ENCODE measurements around the gene ASCL5. TPM values are rescaled to one million over a fixed set of nuclear protein-coding genes. Genes with fewer than 3 reads are reported as not detected.
A peak's percentile ranks its signal among the peaks of the same experiment; 100 is the strongest.

Gene ASCL5
- total RNA-seq, 1 donor from 2014 or later = not detected

DNA sequence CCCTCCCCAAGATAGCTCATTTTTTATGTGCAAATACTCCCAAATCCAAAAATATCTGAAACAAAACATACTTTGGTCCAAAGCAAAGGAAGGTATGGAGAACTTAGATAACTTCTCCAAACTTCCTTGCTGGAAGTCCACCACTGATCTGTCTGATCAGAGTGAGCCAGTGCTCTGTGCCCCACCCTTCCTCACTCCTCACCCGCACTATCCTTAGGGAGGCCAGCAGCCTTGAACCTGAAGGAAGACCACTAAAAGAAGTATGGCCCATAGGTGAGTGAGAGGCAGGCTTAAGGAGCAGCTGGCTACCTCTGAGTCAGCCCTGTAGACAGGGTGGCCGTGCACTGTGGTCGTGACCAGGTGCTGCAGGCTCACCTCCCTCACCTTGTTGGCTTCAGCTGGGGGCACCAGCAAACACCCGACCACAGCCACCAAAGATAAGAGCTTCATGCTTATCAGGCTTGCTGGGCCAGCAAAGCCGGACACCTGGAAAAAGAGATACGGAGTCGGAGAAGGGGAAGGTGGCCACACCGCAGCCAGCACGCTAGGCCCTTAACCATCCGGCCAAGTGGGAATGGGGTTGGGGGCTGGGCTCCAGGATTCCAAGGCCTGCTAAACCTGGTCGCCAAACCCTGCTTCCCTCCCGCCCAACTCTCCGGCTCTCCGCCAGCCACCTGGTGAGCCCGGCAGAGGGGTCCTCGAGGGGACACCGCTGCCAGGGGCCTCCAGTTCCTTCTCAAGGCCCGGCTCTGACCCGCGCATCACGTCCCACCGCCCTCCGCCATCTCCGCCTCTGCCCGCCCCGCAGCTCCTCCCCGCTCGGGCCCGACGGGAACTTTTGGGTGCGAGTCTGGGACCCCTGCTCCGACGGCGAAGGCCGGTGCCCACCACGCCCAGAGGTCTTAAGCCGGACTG, 26.7 kb upstream of the ASCL5 start:
- no peak for DNase-seq (ENCODE audit: low read depth in 2 of 2)

DNA sequence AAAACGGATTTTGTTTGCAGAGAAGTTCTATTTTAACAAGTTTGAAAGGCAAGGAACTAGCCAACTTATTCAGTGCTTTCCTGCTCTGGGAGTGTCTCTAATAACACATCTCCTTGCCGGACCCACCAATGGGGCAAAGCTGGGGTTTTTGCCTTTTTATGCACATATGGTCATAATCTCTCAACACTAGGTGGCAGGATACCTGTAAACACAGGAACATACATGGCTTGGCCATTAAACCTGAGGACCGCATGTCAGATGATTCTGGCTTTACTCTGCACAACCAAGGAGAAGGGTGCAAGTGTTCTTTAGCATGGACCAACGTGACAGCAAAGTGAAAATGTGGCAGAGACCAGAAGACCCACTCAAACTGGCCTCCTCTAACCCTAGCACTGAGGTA, 22.4 kb upstream of the ASCL5 start:
- DNase-seq (ENCODE audit: low read depth in 2 of 2) = peak in 1 of 2 donors; percentile 50

DNA sequence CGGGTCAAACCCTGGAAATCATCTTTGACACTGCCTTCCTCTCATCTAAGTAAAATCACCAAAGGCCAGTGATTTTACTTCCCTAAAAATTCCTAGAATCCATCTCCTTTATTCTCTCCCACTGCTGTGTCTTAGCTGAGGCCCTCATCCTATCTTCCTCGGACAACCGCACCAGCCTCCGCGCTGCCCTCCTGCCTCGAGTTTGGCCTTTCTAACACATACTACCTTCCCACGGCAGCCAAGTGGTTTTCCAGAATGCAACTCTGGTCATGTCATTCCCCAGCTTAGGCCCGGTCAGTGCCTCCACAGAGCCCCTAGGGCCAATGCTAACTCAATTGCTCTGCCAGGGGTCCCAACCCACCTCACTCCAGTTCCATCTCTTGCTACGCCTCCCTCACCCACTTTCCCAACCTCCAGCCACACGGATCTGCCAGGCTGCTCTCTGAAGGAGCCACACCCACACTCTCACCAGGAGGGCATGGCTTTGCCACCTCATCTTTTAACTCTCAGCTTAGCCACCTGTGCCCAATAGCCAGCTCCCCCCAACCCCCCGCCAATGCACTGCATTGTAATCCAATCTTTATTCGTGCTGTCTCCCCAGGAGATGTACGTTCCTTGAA, 20.5 kb upstream of the ASCL5 start:
- no peak for DNase-seq (ENCODE audit: low read depth in 2 of 2)

DNA sequence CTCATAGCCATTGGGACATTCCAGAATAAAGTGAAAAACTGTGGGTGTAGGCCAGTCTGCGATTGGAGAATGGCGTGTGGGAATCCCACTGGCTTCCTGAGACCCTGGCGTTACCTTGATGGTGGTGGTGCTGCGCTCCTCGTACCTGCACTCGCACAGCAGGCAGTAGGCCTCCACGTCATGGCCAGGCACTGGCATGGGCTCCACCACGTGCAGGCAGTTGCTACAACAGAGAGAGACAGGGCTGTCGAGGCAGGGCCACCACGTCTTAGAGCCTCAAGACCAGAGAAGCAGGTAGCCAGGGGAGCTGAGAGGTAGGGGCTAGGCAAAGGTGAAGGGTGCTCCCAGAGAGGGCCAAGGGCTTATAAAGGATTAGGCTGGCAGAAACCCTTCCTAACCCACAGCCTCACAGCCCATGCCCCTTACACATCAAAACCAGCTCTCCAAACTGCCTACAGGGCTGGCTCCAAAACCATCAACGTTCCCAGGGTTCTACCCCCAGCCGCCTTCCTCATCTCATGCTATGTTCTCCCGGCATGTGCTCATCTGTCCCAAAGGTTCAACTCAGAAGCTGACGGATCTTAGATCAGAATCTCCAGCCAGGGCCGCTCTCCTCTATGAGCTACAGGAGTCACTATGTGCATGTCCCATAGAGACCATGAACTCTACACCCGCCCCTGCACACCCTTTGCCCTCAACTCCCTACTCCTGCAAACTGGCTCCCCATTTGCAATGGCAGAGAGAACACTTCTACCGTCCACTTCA, 19.8 kb upstream of the ASCL5 start:
- no peak for DNase-seq (ENCODE audit: low read depth in 2 of 2)

DNA sequence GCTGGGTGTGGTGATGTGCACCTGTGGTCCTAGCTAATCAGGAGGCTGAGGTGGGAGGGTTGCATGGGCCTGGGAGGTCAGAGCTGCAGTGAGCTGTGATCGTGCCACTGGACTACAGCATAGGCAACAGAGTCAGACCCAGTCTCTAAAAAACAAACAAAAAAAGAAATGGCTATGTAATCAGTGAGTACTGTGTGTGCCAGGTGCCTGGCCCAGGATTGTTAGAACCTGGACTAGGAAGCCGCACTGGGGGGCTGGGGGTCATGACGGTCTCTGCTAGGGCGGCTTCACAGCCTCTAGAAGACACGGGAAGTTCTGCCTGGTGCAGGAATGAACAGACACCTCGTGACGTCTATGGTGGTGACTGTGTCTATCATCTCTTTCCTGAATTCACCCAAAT, 18.8 kb upstream of the ASCL5 start:
- no peak for DNase-seq (ENCODE audit: low read depth in 2 of 2)

- no peak for DNase-seq (ENCODE audit: low read depth in 2 of 2)
Measured at GRCh38 chr1:201145132-201145531, 18.1 kb upstream of the ASCL5 start.

GRCh38 chr1:201144701-201145100, 17.7 kb upstream of the ASCL5 start:
- DNase-seq (ENCODE audit: low read depth in 2 of 2) = no peak

DNA sequence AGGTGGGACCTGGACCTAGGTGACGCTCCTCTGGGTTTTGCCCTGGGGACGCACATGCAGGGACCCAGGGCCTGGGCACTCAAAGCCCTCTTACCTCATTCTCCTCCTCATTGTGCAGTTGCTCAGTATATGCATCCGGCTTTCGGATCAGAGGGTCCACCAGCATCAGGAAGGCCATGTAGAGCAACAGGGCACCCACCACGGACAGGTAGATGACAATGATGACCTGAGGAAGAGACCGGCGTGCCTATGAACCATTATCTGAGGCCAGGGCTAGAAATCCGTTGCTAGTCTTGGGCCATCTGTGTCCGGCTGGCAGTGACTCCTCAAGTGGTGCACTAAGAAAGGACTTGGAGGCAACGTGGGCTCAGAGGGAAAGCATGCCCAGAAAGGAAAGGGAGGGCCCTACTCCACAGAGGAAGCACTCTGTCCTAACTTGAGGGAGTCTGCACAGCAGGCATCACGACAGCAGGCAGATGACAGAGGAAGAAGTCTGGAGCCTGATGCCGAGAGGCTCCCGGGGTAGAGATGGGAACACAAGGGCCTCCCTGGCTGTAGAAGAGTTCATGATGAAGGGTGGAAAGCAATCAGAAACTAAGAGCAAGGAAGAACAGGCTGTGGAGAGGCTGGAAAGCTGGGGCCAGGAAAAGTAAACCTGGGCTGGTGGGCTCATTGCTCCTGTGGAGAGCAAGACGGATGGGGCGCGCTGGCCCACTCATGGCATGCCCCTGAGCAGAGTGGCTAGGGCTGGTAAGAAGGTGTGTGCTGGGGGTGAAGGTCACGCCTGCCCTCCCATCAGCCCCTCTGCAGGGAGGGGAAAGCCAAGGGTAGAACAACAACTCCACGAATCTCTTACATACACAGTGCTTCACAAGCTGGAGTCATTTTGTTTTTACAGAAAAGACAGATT, 17.0 kb upstream of the ASCL5 start:
- no peak for DNase-seq (ENCODE audit: low read depth in 2 of 2)

- DNase-seq (ENCODE audit: low read depth in 2 of 2) = no peak
Measured at GRCh38 chr1:201142849-201143725, 16.1 kb upstream of the ASCL5 start.

GRCh38 chr1:201142011-201142848, 15.2 kb upstream of the ASCL5 start:
- no peak for DNase-seq (ENCODE audit: low read depth in 2 of 2)

DNA sequence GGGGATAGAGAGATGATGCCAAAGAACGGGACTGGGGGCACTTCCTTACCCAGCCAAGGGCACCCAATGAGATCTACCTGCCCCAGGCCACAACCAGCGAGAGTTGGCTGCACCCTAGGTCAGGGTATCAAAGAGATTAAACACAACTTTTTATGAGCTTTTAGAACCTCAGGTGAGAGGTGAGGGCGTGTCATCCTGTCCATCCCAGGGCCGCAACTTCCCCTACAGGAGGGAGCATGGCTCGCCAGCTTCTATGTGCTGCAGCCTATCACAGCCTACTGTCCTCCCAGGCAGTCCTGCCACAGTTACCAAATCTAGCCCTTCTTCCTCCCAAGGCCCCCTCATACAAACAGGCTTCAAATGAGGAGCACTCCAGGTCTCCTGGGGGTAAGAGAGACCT, 14.4 kb upstream of the ASCL5 start:
- DNase-seq (ENCODE audit: low read depth in 2 of 2) = no peak

- no peak for DNase-seq (ENCODE audit: low read depth in 2 of 2)
Measured at GRCh38 chr1:201140941-201141260, 13.9 kb upstream of the ASCL5 start.

DNA sequence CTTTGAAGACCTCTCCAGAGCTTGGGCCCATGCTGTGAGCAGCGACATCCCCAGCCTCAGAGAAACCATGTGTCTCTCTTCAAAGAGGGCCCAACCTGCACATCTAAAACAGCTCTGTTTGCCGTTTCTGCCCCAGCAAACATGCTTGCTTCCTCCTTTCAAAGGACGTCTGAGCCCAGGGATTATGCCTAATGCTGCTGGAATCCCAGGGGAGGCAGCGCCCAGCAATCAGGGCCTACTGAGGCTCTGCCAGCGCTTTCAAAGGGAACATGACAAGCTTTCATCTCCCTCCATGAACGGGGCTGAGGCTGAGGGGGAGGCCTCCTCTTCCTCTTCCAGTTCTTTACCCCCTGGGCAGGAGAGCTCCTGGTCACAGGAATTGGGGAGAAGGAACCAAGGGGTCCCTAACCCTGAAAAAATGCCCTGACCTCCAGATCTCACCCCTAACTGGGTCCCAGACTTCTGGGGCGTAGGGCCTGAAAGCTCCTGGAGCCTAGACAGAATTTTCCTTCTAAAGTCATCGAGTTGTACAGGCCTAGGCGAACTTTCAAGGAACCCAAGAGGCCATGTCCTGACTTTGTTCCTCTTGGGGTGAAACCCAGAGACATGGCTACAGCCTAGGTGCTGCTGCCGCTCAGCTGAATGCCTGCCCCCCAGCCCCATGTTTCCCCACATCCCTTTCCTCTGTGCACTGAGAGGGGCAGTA, 13.4 kb upstream of the ASCL5 start:
- no peak for DNase-seq (ENCODE audit: low read depth in 2 of 2)

GRCh38 chr1:201139756-201140155, 12.8 kb upstream of the ASCL5 start:
- no peak for DNase-seq (ENCODE audit: low read depth in 2 of 2)

DNA sequence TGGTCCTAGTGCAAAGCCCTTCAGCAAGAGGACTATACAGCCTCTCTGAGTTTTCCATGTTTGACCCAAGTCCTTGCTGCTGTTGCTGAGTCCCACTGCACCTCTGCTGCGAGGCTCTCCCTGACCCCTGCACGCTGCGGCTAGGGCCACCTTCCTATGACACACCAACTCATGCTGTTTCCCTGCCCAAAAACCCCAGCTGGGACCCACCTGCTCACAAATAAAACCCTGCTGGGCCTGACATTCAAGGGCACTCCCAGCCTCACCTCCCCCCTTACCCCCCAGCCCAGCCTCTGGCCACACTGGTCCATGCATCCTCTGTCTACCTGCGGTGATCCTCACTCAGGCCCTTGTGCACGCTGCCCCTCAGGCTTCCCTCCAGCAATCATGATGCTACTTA, 12.3 kb upstream of the ASCL5 start:
- no peak for DNase-seq (ENCODE audit: low read depth in 2 of 2)

DNA sequence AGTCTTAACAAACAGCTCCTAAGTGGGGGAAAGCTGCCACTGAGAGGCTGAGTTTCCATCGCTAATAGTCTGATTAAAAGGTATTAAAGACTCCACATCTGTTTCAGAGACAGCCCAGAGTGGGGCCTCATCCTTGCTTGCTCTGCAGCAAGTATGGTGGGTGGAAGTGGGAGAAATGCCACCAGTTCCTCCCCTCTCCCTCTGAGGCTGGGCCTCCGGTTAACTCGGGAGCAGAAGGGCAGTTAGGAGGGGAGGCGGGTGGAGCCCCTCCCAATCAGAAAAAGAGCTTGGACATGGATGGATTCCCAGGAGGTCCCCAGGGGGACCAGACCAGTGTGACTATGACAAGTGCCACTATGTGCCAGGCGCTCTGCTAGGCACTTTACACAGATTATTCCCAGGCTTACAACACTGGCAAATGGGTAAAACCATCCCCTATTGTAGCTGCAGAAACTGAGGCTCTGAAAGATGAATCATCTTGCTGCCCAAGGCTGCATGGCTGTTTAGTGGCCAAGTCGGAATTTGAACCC, 11.4 kb upstream of the ASCL5 start:
- DNase-seq (ENCODE audit: low read depth in 2 of 2) = no peak

DNA sequence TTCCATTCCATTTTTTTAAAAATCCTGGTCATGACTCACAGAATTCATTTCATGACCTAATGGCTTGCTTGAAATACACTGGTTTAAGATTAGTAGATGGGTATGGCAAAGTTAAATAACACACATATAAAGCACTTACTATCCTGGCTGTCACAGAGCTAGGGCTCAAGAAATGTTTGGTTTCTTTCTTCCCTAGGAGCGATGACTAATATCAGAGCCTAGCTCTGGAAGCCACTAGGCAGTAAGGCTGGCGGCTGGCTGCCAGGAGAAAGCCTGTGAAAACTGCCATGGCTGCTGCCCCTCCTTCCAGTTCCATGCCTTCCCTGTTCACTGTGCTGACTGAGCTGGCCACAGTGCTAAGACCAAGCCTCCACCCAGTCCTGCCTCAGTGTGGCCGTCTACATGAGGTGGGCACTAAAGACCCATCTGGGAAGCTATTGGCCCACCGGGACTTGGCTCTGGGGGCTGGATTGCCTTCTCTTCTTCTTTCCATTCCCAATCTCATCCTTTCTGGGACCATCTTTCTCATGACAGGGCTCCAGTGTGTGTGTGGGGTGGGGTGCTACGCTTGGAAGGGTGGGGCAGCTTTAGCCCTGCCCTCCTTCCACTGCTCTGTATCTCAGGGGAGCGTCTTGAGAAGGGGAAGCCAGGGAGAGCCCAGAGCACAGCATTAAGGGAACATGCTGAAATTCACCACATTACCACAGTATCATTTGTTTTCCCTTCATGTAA, 10.8 kb upstream of the ASCL5 start:
- peak in 1 of 2 donors; percentile 6 for DNase-seq (ENCODE audit: low read depth in 2 of 2)

DNA sequence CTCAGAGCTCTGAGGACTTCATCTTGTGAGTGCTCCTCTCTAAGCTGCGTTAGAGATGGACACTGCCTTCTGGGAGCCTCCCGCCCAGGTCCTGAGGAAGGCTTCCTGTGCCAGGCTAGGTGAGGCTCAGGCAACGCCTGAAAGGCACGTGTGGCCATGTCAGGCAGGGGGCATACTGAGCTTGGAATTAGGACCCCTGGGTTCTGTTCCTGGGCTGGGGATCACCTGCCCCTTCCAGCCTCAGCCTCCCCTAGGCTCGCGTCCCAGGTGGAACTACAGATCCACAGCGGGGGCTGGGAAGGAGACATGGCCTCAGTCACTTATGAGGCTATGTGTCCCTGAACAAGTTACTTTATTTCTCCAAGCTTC, 10.0 kb upstream of the ASCL5 start:
- no peak for DNase-seq (ENCODE audit: low read depth in 2 of 2)

Data from dermis microvascular lymphatic vessel endothelial cell (primary cell).